Nucleus accumbens (tissue), 56 donors: ENCODE results near the gene PAX9.

Experiments
- DNase-seq, 56 donors: peaks; one replicate each; lab custom pipeline; 2025; lab: John Stamatoyannopoulos, UW

PAX9 gene

GRCh38 chr14:36723530-36723929 lies 61.9 kb downstream of the PAX9 start:
- no peak for DNase-seq

- DNase-seq: no peak
Measured at GRCh38 chr14:36724162-36724561, 62.5 kb downstream of the PAX9 start.

GRCh38 chr14:36726128-36726527 lies 64.5 kb downstream of the PAX9 start:
- no peak for DNase-seq
